Measurements from ENCODE around the gene MDFI. TPM values are rescaled to one million over a fixed set of nuclear protein-coding genes. Genes with fewer than 3 reads are reported as not detected.

Gene MDFI
- total and polyA plus RNA-seq, 2 experiments from 2014 or later = 2.8 to 51.4 TPM

DNA sequence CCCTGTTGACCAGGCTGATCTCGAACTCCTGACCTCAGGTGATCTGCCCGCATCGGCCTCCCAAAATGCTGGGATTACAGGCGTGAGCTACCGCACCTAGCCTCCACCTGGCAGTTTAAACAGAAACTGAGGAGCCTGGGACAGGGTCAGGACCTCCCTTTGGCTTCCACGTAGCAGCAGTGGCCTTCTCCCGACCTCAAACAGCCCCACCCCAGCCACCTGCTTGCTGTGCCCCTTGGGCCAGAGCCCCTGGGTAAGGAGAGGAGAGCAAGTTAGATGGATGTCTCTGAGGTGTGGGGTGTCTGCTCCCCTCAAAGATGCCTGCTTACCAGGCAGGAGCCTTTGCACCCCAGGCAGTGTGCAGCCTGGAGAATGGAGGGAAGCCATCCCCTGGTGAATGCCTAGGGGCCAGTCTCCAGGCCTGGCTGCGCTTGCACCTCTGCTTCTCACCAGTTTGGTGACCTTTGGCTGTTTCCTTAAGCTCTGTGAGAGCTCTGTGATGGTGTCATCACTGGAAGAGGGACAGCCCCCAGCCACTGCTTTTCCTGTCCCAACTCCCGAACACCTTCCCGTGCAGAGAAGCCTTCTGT, 42.1 kb upstream of the MDFI start:
- H3F3A ChIP-seq (replicated peaks; ENCODE audit: low read depth) = peaks cover 5% of the 10 kb centered on the region; the same call in 1 of the 2 replicates
- peaks cover 38% of the 10 kb centered on the region for H3K4me1 ChIP-seq (ENCODE audit: insufficient read depth)
- TF ChIP-seq, protein P1, sequence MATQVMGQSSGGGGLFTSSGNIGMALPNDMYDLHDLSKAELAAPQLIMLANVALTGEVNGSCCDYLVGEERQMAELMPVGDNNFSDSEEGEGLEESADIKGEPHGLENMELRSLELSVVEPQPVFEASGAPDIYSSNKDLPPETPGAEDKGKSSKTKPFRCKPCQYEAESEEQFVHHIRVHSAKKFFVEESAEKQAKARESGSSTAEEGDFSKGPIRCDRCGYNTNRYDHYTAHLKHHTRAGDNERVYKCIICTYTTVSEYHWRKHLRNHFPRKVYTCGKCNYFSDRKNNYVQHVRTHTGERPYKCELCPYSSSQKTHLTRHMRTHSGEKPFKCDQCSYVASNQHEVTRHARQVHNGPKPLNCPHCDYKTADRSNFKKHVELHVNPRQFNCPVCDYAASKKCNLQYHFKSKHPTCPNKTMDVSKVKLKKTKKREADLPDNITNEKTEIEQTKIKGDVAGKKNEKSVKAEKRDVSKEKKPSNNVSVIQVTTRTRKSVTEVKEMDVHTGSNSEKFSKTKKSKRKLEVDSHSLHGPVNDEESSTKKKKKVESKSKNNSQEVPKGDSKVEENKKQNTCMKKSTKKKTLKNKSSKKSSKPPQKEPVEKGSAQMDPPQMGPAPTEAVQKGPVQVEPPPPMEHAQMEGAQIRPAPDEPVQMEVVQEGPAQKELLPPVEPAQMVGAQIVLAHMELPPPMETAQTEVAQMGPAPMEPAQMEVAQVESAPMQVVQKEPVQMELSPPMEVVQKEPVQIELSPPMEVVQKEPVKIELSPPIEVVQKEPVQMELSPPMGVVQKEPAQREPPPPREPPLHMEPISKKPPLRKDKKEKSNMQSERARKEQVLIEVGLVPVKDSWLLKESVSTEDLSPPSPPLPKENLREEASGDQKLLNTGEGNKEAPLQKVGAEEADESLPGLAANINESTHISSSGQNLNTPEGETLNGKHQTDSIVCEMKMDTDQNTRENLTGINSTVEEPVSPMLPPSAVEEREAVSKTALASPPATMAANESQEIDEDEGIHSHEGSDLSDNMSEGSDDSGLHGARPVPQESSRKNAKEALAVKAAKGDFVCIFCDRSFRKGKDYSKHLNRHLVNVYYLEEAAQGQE (IDR thresholded peaks at IDR 0.05; ENCODE audit: unreplicated experiment) = no peak
- no peak for TF ChIP-seq ZNF114 (CRISPR knock-in tag; IDR thresholded peaks at IDR 0.05)
- Mint-ChIP-seq H3K4me3 (no peak overlapping the region), H3K27ac (no peak overlapping the region), H3K9me3 (no peaks in the 10 kb centered on the region; the same call in 2 of the 3 replicates), H3K27me3 (ENCODE audit: insufficient read depth, low read depth, poor library complexity) (peaks cover 10% of the 10 kb centered on the region), H3K4me1 (peaks cover 48% of the 10 kb centered on the region), H3K36me3 (ENCODE audit: low read depth) (peaks cover 7% of the 10 kb centered on the region)
- H3K4me3 ChIP-seq = no peak overlapping the region
- no peaks in the 10 kb centered on the region for H4K20me1 ChIP-seq (replicated peaks; ENCODE audit: insufficient read depth)
- no peak overlapping the region for H2AFZ ChIP-seq
- H3K4me2 ChIP-seq = no peak overlapping the region
- no peak for DNase-seq (ENCODE audit: low spot score)
- ATAC-seq = no peak
- no peak overlapping the region for H3K27ac ChIP-seq (ENCODE audit: low read depth)
- H3K79me2 ChIP-seq (replicated peaks; ENCODE audit: insufficient read depth) = no peaks in the 10 kb centered on the region
- H3K36me3 ChIP-seq (ENCODE audit: insufficient read depth) = no peaks in the 10 kb centered on the region
- H3K9me2 ChIP-seq (ENCODE audit: insufficient read depth) = no peaks in the 10 kb centered on the region
- peaks cover 6% of the 10 kb centered on the region for H3K27me3 ChIP-seq (ENCODE audit: insufficient read depth)

DNA sequence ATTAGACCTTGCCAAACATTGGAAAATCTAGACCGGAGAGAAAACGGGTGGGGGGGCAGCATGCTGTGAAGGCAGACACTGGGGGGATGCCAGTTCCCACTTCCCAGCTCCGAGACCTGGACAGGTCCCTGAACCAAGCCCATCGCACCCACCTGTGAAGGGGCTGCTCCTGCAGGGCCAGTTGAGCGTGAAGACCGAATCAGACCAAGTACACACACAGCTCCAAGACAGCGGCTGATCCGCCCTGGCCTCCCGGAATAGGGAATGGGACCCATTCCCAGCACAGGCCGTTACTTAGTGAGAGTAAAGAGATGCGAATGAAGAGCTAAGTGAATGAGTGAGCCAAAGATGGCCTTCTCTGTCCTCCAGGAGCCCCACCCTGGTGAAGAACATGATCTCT, 41.5 kb upstream of the MDFI start:
- peaks cover 6% of the 10 kb centered on the region for H3K27me3 ChIP-seq (ENCODE audit: insufficient read depth)
- H3K9me3 Mint-ChIP-seq = no peaks in the 10 kb centered on the region; the same call in 2 of the 3 replicates
- no peak overlapping the region; the same call in 2 of the 3 replicates for H3K4me3 Mint-ChIP-seq
- no peak overlapping the region for H3K4me3 ChIP-seq
- H3K4me1 Mint-ChIP-seq = peaks cover 46% of the 10 kb centered on the region
- H3K36me3 Mint-ChIP-seq (ENCODE audit: low read depth) = peaks cover 7% of the 10 kb centered on the region
- peaks cover 14% of the 10 kb centered on the region for H3K27me3 Mint-ChIP-seq (ENCODE audit: insufficient read depth, low read depth, poor library complexity)
- H3F3A ChIP-seq (replicated peaks; ENCODE audit: low read depth) = peaks cover 5% of the 10 kb centered on the region; the same call in 1 of the 2 replicates
- no peaks in the 10 kb centered on the region for H4K20me1 ChIP-seq (replicated peaks; ENCODE audit: insufficient read depth)
- no peak overlapping the region for H3K4me2 ChIP-seq
- H3K4me1 ChIP-seq (ENCODE audit: insufficient read depth) = peaks cover 32% of the 10 kb centered on the region
- no peaks in the 10 kb centered on the region for H3K79me2 ChIP-seq (replicated peaks; ENCODE audit: insufficient read depth)
- H2AFZ ChIP-seq = no peak overlapping the region
- DNase-seq (ENCODE audit: low spot score) (no peak), ATAC-seq (no peak)
- H3K27ac Mint-ChIP-seq = no peak overlapping the region
- H3K27ac ChIP-seq (ENCODE audit: low read depth) = no peak overlapping the region
- no peaks in the 10 kb centered on the region for H3K9me2 ChIP-seq (ENCODE audit: insufficient read depth)
- H3K36me3 ChIP-seq (ENCODE audit: insufficient read depth) = no peaks in the 10 kb centered on the region
- TF ChIP-seq, protein P2, sequence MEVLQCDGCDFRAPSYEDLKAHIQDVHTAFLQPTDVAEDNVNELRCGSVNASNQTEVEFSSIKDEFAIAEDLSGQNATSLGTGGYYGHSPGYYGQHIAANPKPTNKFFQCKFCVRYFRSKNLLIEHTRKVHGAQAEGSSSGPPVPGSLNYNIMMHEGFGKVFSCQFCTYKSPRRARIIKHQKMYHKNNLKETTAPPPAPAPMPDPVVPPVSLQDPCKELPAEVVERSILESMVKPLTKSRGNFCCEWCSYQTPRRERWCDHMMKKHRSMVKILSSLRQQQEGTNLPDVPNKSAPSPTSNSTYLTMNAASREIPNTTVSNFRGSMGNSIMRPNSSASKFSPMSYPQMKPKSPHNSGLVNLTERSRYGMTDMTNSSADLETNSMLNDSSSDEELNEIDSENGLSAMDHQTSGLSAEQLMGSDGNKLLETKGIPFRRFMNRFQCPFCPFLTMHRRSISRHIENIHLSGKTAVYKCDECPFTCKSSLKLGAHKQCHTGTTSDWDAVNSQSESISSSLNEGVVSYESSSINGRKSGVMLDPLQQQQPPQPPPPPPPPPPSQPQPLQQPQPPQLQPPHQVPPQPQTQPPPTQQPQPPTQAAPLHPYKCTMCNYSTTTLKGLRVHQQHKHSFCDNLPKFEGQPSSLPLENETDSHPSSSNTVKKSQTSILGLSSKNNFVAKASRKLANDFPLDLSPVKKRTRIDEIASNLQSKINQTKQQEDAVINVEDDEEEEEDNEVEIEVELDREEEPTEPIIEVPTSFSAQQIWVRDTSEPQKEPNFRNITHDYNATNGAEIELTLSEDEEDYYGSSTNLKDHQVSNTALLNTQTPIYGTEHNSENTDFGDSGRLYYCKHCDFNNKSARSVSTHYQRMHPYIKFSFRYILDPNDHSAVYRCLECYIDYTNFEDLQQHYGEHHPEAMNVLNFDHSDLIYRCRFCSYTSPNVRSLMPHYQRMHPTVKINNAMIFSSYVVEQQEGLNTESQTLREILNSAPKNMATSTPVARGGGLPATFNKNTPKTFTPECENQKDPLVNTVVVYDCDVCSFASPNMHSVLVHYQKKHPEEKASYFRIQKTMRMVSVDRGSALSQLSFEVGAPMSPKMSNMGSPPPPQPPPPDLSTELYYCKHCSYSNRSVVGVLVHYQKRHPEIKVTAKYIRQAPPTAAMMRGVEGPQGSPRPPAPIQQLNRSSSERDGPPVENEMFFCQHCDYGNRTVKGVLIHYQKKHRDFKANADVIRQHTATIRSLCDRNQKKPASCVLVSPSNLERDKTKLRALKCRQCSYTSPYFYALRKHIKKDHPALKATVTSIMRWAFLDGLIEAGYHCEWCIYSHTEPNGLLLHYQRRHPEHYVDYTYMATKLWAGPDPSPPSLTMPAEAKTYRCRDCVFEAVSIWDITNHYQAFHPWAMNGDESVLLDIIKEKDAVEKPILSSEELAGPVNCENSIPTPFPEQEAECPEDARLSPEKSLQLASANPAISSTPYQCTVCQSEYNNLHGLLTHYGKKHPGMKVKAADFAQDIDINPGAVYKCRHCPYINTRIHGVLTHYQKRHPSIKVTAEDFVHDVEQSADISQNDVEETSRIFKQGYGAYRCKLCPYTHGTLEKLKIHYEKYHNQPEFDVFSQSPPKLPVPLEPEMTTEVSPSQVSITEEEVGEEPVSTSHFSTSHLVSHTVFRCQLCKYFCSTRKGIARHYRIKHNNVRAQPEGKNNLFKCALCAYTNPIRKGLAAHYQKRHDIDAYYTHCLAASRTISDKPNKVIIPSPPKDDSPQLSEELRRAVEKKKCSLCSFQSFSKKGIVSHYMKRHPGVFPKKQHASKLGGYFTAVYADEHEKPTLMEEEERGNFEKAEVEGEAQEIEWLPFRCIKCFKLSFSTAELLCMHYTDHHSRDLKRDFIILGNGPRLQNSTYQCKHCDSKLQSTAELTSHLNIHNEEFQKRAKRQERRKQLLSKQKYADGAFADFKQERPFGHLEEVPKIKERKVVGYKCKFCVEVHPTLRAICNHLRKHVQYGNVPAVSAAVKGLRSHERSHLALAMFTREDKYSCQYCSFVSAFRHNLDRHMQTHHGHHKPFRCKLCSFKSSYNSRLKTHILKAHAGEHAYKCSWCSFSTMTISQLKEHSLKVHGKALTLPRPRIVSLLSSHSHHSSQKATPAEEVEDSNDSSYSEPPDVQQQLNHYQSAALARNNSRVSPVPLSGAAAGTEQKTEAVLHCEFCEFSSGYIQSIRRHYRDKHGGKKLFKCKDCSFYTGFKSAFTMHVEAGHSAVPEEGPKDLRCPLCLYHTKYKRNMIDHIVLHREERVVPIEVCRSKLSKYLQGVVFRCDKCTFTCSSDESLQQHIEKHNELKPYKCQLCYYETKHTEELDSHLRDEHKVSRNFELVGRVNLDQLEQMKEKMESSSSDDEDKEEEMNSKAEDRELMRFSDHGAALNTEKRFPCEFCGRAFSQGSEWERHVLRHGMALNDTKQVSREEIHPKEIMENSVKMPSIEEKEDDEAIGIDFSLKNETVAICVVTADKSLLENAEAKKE (CRISPR knock-in tag; IDR thresholded peaks at IDR 0.05) = no peak
- TF ChIP-seq CREB1 (CRISPR knock-in tag; IDR thresholded peaks at IDR 0.05; ENCODE audit: low read depth) = no peak
- TF ChIP-seq NANOG (IDR thresholded peaks at IDR 0.05; ENCODE audit: borderline replicate concordance) = no peak
- TF ChIP-seq POLR2AphosphoS5 (IDR thresholded peaks at IDR 0.05; ENCODE audit: low read depth) = no peak
- TF ChIP-seq STAT1 (IDR thresholded peaks at IDR 0.05; ENCODE audit: unreplicated experiment) = no peak
- no peak for TF ChIP-seq ZNF114 (CRISPR knock-in tag; IDR thresholded peaks at IDR 0.05)
- no peak for TF ChIP-seq ZNF331 (CRISPR knock-in tag; IDR thresholded peaks at IDR 0.05; ENCODE audit: low read depth)
- no peak for TF ChIP-seq EZH2 (IDR thresholded peaks at IDR 0.05; ENCODE audit: low read depth, unreplicated experiment)
